ENCODE results near the gene HOXD10. TPM values are rescaled to one million over a fixed set of nuclear protein-coding genes. Genes with fewer than 3 reads are reported as not detected.
A peak's percentile ranks its signal among the peaks of the same experiment; 100 is the strongest.

Gene HOXD10
- total RNA-seq, 2 experiments from 2014 or later, result not detected

- POLR2A ChIA-PET, result interaction anchor here (0.7 kb wide), 1 partner anchor 16 kb away, joined by 3 read pairs; no protein-coding TSS in a partner anchor
- Mint-ChIP-seq H3K27ac (peak overlapping the region; percentile 9), H3K4me3 (no peak overlapping the region)
Observed at GRCh38 chr2:176117162-176117822, 714 bp downstream of the HOXD10 start.

GRCh38 chr2:176117823-176118371 lies 1.3 kb downstream of the HOXD10 start:
- H3K4me1 Mint-ChIP-seq (ENCODE audit: low read depth), result peaks cover 7% of the 10 kb centered on the region
- H3K27me3 Mint-ChIP-seq, result peaks cover 95% of the 10 kb centered on the region
- ATAC-seq (ENCODE audit: poor library complexity) (no peak), DNase-seq (no peak)
- ChIA-PET CTCF (interaction anchor here (1.8 kb wide), 1 partner anchor 9 kb away, joined by 4 read pairs; no protein-coding TSS in a partner anchor), POLR2A (interaction anchor here (0.7 kb wide), 1 partner anchor 16 kb away, joined by 3 read pairs; no protein-coding TSS in a partner anchor)
- peaks cover 10% of the 10 kb centered on the region for H3K36me3 Mint-ChIP-seq (ENCODE audit: low read depth)
- no peak overlapping the region for H3K27ac ChIP-seq (ENCODE audit: low read depth in 1 of 2, low read length in 2 of 2)
- peaks cover 93 to 99% of the 10 kb centered on the region in 2 experiments for H3K27me3 ChIP-seq (ENCODE audit: control insufficient read depth in 1 of 2, insufficient read depth in 2 of 2, low read length in 2 of 2)
- no peak overlapping the region for H3K4me3 ChIP-seq (ENCODE audit: low read length)
- H3K27ac Mint-ChIP-seq, result no peak overlapping the region
- H3K9me3 ChIP-seq (ENCODE audit: control insufficient read depth in 1 of 2, insufficient read depth in 1 of 2, low read length in 2 of 2), result peaks cover 10 to 66% of the 10 kb centered on the region in 2 experiments
- H3K4me1 ChIP-seq (ENCODE audit: insufficient read depth, low read length), result peaks cover 16% of the 10 kb centered on the region
- intact Hi-C loops (cut with DNase I, micrococcal nuclease), result loop anchor here in 1 of 2 experiments (5.0 kb wide), 1 partner anchor 36 kb away; the partner anchor contains the start of gene EVX2
- no peaks in the 10 kb centered on the region for H3K36me3 ChIP-seq (ENCODE audit: insufficient read depth, low read length)
- no peak for TF ChIP-seq CTCF (IDR thresholded peaks at IDR 0.05)
- no peak overlapping the region for H3K4me3 Mint-ChIP-seq
- H3K9me3 Mint-ChIP-seq, result no peaks in the 10 kb centered on the region

More at GRCh38 chr2:176117162-176117822, 714 bp downstream of the HOXD10 start:
- DNase-seq (no peak), ATAC-seq (ENCODE audit: poor library complexity) (no peak)
- H3K27me3 Mint-ChIP-seq, result peaks cover 97% of the 10 kb centered on the region
- TF ChIP-seq CTCF (IDR thresholded peaks at IDR 0.05), result no peak
- CTCF ChIA-PET, result interaction anchor here (1.8 kb wide), 1 partner anchor 10 kb away, joined by 4 read pairs; no protein-coding TSS in a partner anchor
- no peak overlapping the region for H3K27ac ChIP-seq (ENCODE audit: low read depth in 1 of 2, low read length in 2 of 2)
- intact Hi-C loops (cut with DNase I, micrococcal nuclease), result loop anchor here in 1 of 2 experiments (5.0 kb wide), 1 partner anchor 35 kb away; the partner anchor contains the start of gene EVX2
- peaks cover 10% of the 10 kb centered on the region for H3K4me1 ChIP-seq (ENCODE audit: insufficient read depth, low read length)
- H3K36me3 ChIP-seq (ENCODE audit: insufficient read depth, low read length), result no peaks in the 10 kb centered on the region
- no peak overlapping the region for H3K4me3 ChIP-seq (ENCODE audit: low read length)
- H3K4me1 Mint-ChIP-seq (ENCODE audit: low read depth), result peaks cover 7% of the 10 kb centered on the region
- H3K9me3 ChIP-seq (ENCODE audit: control insufficient read depth in 1 of 2, insufficient read depth in 1 of 2, low read length in 2 of 2), result peaks cover 10 to 68% of the 10 kb centered on the region in 2 experiments
- no peaks in the 10 kb centered on the region for H3K9me3 Mint-ChIP-seq
- H3K27me3 ChIP-seq (ENCODE audit: control insufficient read depth in 1 of 2, insufficient read depth in 2 of 2, low read length in 2 of 2), result peaks cover 96 to 99% of the 10 kb centered on the region in 2 experiments
- H3K36me3 Mint-ChIP-seq (ENCODE audit: low read depth), result peaks cover 10% of the 10 kb centered on the region

- Mint-ChIP-seq H3K4me3 (no peak overlapping the region), H3K4me1 (ENCODE audit: low read depth) (peaks cover 12% of the 10 kb centered on the region), H3K36me3 (ENCODE audit: low read depth) (peaks cover 10% of the 10 kb centered on the region), H3K27ac (no peak overlapping the region), H3K9me3 (no peaks in the 10 kb centered on the region), H3K27me3 (peaks cover 92% of the 10 kb centered on the region)
- DNase-seq (peak in 1 of 14 experiments; percentile 43), ATAC-seq (ENCODE audit: poor library complexity) (no peak)
- ChIA-PET CTCF (no interaction called here), POLR2A (no interaction called here)
- Histone ChIP-seq H3K4me1 (ENCODE audit: insufficient read depth, low read length) (peaks cover 24% of the 10 kb centered on the region), H3K36me3 (ENCODE audit: insufficient read depth, low read length) (no peaks in the 10 kb centered on the region), H3K9me3 (ENCODE audit: control insufficient read depth in 1 of 2, insufficient read depth in 1 of 2, low read length in 2 of 2) (peaks cover 5 to 69% of the 10 kb centered on the region in 2 experiments), H3K27me3 (ENCODE audit: control insufficient read depth in 1 of 2, insufficient read depth in 2 of 2, low read length in 2 of 2) (peaks cover 92 to 98% of the 10 kb centered on the region in 2 experiments), H3K27ac (ENCODE audit: low read depth in 1 of 2, low read length in 2 of 2) (no peak overlapping the region), H3K4me3 (ENCODE audit: low read length) (no peak overlapping the region)
- intact Hi-C loops (cut with DNase I, micrococcal nuclease), result loop anchor here in 1 of 2 experiments (5.0 kb wide), 1 partner anchor 36 kb away; the partner anchor contains the start of gene EVX2
- no peak for TF ChIP-seq CTCF (IDR thresholded peaks at IDR 0.05)
Observed at GRCh38 chr2:176118601-176119339, 2.2 kb downstream of the HOXD10 start.
